Suprapubic skin (tissue), 4 donors: ENCODE data around the gene FOXL2. TPM values are rescaled to one million over a fixed set of nuclear protein-coding genes. Genes with fewer than 3 reads are reported as not detected.

ENCODE experiments used
- DNase-seq, 2 donors: peaks; one replicate each; pipeline ENCODE4 v3.0.0-alpha.2; 2019; ENCODE audit warnings: low spot score in 2 of 2
- H3K27ac ChIP-seq: fragments of 200-600 bp; sonication (generic); one replicate; pipeline ENCODE4 v1.5.1; 2019
- H3K27me3 ChIP-seq: fragments of 200-600 bp; sonication (generic); one replicate; pipeline ENCODE4 v1.5.1; 2019
- H3K36me3 ChIP-seq: fragments of 200-600 bp; sonication (generic); one replicate; pipeline ENCODE4 v1.5.1; 2019
- H3K4me1 ChIP-seq: fragments of 200-600 bp; sonication (generic); one replicate; pipeline ENCODE4 v1.5.1; 2019
- H3K4me3 ChIP-seq: fragments of 200-600 bp; sonication (generic); one replicate; pipeline ENCODE4 v1.5.1; 2019; ENCODE audit warnings: mild to moderate bottlenecking
- H3K9me3 ChIP-seq: fragments of 200-600 bp; sonication (generic); one replicate; pipeline ENCODE4 v1.5.1; 2019
- CTCF ChIP-seq, 2 donors: fragments of 200-600 bp in 1 of 2; fragments of 450-650 bp in 1 of 2; sonication (generic) in 1 of 2; IDR thresholded peaks; one replicate each; pipeline ENCODE4 v1.5.1; 2016 to 2019; ENCODE audit warnings: antibody characterized with exemption in 2 of 2, mild to moderate bottlenecking in 1 of 2, moderate library complexity in 1 of 2
- EP300 ChIP-seq: sonication (generic); formaldehyde crosslinking; IDR thresholded peaks from one replicate; pipeline ENCODE4 v1.6.1; 2017; ENCODE audit warnings: antibody characterized with exemption
- POLR2A ChIP-seq, 2 donors: fragments of 450-650 bp; IDR thresholded peaks; one replicate each; pipeline ENCODE4 v1.6.1; 2017; ENCODE audit warnings: antibody characterized with exemption in 2 of 2, mild to moderate bottlenecking in 2 of 2, moderate library complexity in 2 of 2
- POLR2AphosphoS5 ChIP-seq, 3 donors: sonication (generic); formaldehyde crosslinking; IDR thresholded peaks; one replicate each; pipeline ENCODE4 v1.6.1; 2017; ENCODE audit warnings: antibody characterized with exemption in 3 of 3
- WGBS: methylation state at CpG from one replicate; pipeline ENCODE4 v1.1.5; 2018; 5-methylcytosine and 5-hydroxymethylcytosine counted together
- total RNA-seq, 4 donors: library from RNA; depleted of rRNA; stranded (reverse); fragments of >200 nt; gene quantifications; one replicate each; pipeline ENCODE4 v1.1.0, GENCODE V29; 2016

The FOXL2 gene
- total RNA-seq, 4 donors from 2014 or later: 0.30 TPM; not detected in 3

- no peak for DNase-seq
- TF ChIP-seq CTCF (IDR thresholded peaks at IDR 0.05) (no peak), EP300 (no peak), POLR2AphosphoS5 (IDR thresholded peaks at IDR 0.05) (no peak), POLR2A (IDR thresholded peaks at IDR 0.05) (no peak)
- Histone ChIP-seq H3K4me1 (no peaks in the 10 kb centered on the region), H3K27ac (no peak overlapping the region), H3K4me3 (no peak overlapping the region), H3K36me3 (no peaks in the 10 kb centered on the region), H3K9me3 (no peaks in the 10 kb centered on the region), H3K27me3 (peaks cover 6% of the 10 kb centered on the region)
Measured at GRCh38 chr3:138976047-138976446, 29.1 kb upstream of the FOXL2 start.

- no peak for DNase-seq
- no peaks in the 10 kb centered on the region for H3K36me3 ChIP-seq
- TF ChIP-seq POLR2A (IDR thresholded peaks at IDR 0.05) (no peak), POLR2AphosphoS5 (IDR thresholded peaks at IDR 0.05) (no peak), EP300 (no peak), CTCF (IDR thresholded peaks at IDR 0.05) (no peak)
- H3K4me1 ChIP-seq: no peaks in the 10 kb centered on the region
- no peak overlapping the region for H3K27ac ChIP-seq
- WGBS: 85% methylated on average over 3 of the region's 8 CpGs
- no peak overlapping the region for H3K4me3 ChIP-seq
- no peaks in the 10 kb centered on the region for H3K9me3 ChIP-seq
- peaks cover 9% of the 10 kb centered on the region for H3K27me3 ChIP-seq
Measured at GRCh38 chr3:138975351-138975750, 28.4 kb upstream of the FOXL2 start.

GRCh38 chr3:138974462-138974861 lies 27.5 kb upstream of the FOXL2 start:
- 87% methylated on average over 5 of the region's 5 CpGs for WGBS
- no peak overlapping the region for H3K4me3 ChIP-seq
- no peak for DNase-seq
- H3K4me1 ChIP-seq: no peaks in the 10 kb centered on the region
- H3K27ac ChIP-seq: no peak overlapping the region
- TF ChIP-seq POLR2A (IDR thresholded peaks at IDR 0.05) (no peak), EP300 (no peak), CTCF (IDR thresholded peaks at IDR 0.05) (no peak), POLR2AphosphoS5 (IDR thresholded peaks at IDR 0.05) (no peak)
- H3K9me3 ChIP-seq: no peaks in the 10 kb centered on the region
- H3K27me3 ChIP-seq: peaks cover 10% of the 10 kb centered on the region
- no peaks in the 10 kb centered on the region for H3K36me3 ChIP-seq

GRCh38 chr3:138972941-138973340 lies 26.0 kb upstream of the FOXL2 start:
- DNase-seq: no peak
- 97% methylated on average over 5 of the region's 5 CpGs for WGBS
- Histone ChIP-seq H3K27me3 (peaks cover 10% of the 10 kb centered on the region), H3K9me3 (no peaks in the 10 kb centered on the region), H3K36me3 (no peaks in the 10 kb centered on the region), H3K27ac (no peak overlapping the region), H3K4me1 (no peaks in the 10 kb centered on the region), H3K4me3 (no peak overlapping the region)
- no peak for TF ChIP-seq POLR2AphosphoS5 (IDR thresholded peaks at IDR 0.05)
- TF ChIP-seq EP300: no peak
- no peak for TF ChIP-seq POLR2A (IDR thresholded peaks at IDR 0.05)
- TF ChIP-seq CTCF (IDR thresholded peaks at IDR 0.05): no peak

GRCh38 chr3:138971766-138972320 lies 24.9 kb upstream of the FOXL2 start:
- TF ChIP-seq POLR2A (IDR thresholded peaks at IDR 0.05) (no peak), POLR2AphosphoS5 (IDR thresholded peaks at IDR 0.05) (no peak), EP300 (no peak)
- Histone ChIP-seq H3K27ac (no peak overlapping the region), H3K36me3 (no peaks in the 10 kb centered on the region), H3K4me1 (no peaks in the 10 kb centered on the region), H3K27me3 (peaks cover 10% of the 10 kb centered on the region), H3K9me3 (no peaks in the 10 kb centered on the region), H3K4me3 (no peak overlapping the region)
- no peak for DNase-seq
- WGBS: 84% methylated on average over 6 of the region's 6 CpGs

GRCh38 chr3:138964923-138965322 lies 18.0 kb upstream of the FOXL2 start:
- H3K27me3 ChIP-seq: peaks cover 49% of the 10 kb centered on the region
- no peak overlapping the region for H3K4me3 ChIP-seq

More at GRCh38 chr3:138964923-138965322, 18.0 kb upstream of the FOXL2 start:
- TF ChIP-seq EP300 (no peak), POLR2A (IDR thresholded peaks at IDR 0.05) (no peak), POLR2AphosphoS5 (IDR thresholded peaks at IDR 0.05) (no peak), CTCF (IDR thresholded peaks at IDR 0.05) (no peak)
- H3K27ac ChIP-seq: no peak overlapping the region
- peaks cover 5% of the 10 kb centered on the region for H3K9me3 ChIP-seq
- no peak for DNase-seq
- H3K4me1 ChIP-seq: peaks cover 7% of the 10 kb centered on the region
- no peaks in the 10 kb centered on the region for H3K36me3 ChIP-seq
